Measurements from ENCODE around the gene COL6A2.

DNA sequence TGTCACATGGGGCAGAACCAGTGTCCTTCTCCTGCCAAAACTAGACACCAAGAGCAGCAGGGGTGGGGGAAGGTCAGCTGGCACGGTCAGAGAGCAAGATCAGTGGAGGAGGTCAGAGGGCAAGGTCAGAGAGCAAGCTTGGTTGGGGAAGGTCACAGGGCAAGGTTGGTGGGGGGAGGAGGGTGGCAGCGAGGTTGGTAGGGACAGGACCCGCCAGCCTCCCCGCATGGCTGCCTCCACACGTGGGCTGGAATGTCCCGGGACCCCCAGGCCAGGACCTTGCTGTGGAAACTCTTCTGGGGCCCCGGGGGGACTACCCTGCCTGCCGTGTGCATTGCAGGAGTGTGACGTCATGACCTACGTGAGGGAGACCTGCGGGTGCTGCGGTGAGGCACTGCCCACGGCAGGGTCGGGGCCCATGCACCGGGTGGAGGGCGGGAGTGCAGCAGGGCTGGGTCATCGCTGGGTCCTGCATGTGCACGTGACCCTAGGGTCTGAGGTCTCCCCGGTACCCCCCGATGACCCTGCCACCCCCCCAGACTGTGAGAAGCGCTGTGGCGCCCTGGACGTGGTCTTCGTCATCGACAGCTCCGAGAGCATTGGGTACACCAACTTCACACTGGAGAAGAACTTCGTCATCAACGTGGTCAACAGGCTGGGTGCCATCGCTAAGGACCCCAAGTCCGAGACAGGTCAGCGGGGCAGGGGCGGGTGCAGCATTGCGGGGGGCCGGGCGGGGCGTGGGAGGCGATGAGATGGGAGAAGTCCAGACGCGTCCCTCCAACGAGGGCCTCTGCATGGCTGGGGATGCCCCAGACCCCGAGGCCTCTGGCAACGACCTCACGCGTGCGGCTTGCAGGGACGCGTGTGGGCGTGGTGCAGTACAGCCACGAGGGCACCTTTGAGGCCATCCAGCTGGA is 27.3 kb downstream of the COL6A2 start:
- TF ChIP-seq, protein P1, sequence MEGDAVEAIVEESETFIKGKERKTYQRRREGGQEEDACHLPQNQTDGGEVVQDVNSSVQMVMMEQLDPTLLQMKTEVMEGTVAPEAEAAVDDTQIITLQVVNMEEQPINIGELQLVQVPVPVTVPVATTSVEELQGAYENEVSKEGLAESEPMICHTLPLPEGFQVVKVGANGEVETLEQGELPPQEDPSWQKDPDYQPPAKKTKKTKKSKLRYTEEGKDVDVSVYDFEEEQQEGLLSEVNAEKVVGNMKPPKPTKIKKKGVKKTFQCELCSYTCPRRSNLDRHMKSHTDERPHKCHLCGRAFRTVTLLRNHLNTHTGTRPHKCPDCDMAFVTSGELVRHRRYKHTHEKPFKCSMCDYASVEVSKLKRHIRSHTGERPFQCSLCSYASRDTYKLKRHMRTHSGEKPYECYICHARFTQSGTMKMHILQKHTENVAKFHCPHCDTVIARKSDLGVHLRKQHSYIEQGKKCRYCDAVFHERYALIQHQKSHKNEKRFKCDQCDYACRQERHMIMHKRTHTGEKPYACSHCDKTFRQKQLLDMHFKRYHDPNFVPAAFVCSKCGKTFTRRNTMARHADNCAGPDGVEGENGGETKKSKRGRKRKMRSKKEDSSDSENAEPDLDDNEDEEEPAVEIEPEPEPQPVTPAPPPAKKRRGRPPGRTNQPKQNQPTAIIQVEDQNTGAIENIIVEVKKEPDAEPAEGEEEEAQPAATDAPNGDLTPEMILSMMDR (IDR thresholded peaks at IDR 0.05 in 2 of 3, conservative IDR thresholded peaks at IDR 0.05 in 1 of 3; ENCODE audit: control insufficient read depth in 2 of 3, extremely low read depth in 1 of 3, insufficient read depth in 1 of 3, low read depth in 3 of 3, low read length in 3 of 3), result no peak
- TF ChIP-seq, protein P2, sequence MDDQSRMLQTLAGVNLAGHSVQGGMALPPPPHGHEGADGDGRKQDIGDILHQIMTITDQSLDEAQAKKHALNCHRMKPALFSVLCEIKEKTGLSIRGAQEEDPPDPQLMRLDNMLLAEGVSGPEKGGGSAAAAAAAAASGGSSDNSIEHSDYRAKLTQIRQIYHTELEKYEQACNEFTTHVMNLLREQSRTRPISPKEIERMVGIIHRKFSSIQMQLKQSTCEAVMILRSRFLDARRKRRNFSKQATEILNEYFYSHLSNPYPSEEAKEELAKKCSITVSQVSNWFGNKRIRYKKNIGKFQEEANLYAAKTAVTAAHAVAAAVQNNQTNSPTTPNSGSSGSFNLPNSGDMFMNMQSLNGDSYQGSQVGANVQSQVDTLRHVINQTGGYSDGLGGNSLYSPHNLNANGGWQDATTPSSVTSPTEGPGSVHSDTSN (IDR thresholded peaks at IDR 0.05; ENCODE audit: insufficient replicate concordance, low read depth, low read length), result no peak
- TF ChIP-seq MXI1 (IDR thresholded peaks at IDR 0.05; ENCODE audit: low read depth, low read length) (no peak), CHD1 (IDR thresholded peaks at IDR 0.05; ENCODE audit: low read depth, low read length) (no peak), SPI1 (IDR thresholded peaks at IDR 0.05; ENCODE audit: borderline replicate concordance, insufficient read depth, low read depth, low read length) (no peak), ZNF384 (IDR thresholded peaks at IDR 0.05; ENCODE audit: borderline replicate concordance, low read depth, low read length) (no peak), SP1 (IDR thresholded peaks at IDR 0.05; ENCODE audit: low read depth, low read length) (no peak), CREM (IDR thresholded peaks at IDR 0.05; ENCODE audit: low read depth) (no peak)
- TF ChIP-seq, protein P3, sequence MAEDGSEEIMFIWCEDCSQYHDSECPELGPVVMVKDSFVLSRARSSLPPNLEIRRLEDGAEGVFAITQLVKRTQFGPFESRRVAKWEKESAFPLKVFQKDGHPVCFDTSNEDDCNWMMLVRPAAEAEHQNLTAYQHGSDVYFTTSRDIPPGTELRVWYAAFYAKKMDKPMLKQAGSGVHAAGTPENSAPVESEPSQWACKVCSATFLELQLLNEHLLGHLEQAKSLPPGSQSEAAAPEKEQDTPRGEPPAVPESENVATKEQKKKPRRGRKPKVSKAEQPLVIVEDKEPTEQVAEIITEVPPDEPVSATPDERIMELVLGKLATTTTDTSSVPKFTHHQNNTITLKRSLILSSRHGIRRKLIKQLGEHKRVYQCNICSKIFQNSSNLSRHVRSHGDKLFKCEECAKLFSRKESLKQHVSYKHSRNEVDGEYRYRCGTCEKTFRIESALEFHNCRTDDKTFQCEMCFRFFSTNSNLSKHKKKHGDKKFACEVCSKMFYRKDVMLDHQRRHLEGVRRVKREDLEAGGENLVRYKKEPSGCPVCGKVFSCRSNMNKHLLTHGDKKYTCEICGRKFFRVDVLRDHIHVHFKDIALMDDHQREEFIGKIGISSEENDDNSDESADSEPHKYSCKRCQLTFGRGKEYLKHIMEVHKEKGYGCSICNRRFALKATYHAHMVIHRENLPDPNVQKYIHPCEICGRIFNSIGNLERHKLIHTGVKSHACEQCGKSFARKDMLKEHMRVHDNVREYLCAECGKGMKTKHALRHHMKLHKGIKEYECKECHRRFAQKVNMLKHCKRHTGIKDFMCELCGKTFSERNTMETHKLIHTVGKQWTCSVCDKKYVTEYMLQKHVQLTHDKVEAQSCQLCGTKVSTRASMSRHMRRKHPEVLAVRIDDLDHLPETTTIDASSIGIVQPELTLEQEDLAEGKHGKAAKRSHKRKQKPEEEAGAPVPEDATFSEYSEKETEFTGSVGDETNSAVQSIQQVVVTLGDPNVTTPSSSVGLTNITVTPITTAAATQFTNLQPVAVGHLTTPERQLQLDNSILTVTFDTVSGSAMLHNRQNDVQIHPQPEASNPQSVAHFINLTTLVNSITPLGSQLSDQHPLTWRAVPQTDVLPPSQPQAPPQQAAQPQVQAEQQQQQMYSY (CRISPR knock-in tag; IDR thresholded peaks at IDR 0.05), result no peak
- TF ChIP-seq, protein P4, sequence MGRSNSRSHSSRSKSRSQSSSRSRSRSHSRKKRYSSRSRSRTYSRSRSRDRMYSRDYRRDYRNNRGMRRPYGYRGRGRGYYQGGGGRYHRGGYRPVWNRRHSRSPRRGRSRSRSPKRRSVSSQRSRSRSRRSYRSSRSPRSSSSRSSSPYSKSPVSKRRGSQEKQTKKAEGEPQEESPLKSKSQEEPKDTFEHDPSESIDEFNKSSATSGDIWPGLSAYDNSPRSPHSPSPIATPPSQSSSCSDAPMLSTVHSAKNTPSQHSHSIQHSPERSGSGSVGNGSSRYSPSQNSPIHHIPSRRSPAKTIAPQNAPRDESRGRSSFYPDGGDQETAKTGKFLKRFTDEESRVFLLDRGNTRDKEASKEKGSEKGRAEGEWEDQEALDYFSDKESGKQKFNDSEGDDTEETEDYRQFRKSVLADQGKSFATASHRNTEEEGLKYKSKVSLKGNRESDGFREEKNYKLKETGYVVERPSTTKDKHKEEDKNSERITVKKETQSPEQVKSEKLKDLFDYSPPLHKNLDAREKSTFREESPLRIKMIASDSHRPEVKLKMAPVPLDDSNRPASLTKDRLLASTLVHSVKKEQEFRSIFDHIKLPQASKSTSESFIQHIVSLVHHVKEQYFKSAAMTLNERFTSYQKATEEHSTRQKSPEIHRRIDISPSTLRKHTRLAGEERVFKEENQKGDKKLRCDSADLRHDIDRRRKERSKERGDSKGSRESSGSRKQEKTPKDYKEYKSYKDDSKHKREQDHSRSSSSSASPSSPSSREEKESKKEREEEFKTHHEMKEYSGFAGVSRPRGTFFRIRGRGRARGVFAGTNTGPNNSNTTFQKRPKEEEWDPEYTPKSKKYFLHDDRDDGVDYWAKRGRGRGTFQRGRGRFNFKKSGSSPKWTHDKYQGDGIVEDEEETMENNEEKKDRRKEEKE (IDR thresholded peaks at IDR 0.05), result no peak
- TF ChIP-seq, protein P5, sequence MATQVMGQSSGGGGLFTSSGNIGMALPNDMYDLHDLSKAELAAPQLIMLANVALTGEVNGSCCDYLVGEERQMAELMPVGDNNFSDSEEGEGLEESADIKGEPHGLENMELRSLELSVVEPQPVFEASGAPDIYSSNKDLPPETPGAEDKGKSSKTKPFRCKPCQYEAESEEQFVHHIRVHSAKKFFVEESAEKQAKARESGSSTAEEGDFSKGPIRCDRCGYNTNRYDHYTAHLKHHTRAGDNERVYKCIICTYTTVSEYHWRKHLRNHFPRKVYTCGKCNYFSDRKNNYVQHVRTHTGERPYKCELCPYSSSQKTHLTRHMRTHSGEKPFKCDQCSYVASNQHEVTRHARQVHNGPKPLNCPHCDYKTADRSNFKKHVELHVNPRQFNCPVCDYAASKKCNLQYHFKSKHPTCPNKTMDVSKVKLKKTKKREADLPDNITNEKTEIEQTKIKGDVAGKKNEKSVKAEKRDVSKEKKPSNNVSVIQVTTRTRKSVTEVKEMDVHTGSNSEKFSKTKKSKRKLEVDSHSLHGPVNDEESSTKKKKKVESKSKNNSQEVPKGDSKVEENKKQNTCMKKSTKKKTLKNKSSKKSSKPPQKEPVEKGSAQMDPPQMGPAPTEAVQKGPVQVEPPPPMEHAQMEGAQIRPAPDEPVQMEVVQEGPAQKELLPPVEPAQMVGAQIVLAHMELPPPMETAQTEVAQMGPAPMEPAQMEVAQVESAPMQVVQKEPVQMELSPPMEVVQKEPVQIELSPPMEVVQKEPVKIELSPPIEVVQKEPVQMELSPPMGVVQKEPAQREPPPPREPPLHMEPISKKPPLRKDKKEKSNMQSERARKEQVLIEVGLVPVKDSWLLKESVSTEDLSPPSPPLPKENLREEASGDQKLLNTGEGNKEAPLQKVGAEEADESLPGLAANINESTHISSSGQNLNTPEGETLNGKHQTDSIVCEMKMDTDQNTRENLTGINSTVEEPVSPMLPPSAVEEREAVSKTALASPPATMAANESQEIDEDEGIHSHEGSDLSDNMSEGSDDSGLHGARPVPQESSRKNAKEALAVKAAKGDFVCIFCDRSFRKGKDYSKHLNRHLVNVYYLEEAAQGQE (IDR thresholded peaks at IDR 0.05; ENCODE audit: low read depth, low read length), result no peak
- TF ChIP-seq, protein P6, sequence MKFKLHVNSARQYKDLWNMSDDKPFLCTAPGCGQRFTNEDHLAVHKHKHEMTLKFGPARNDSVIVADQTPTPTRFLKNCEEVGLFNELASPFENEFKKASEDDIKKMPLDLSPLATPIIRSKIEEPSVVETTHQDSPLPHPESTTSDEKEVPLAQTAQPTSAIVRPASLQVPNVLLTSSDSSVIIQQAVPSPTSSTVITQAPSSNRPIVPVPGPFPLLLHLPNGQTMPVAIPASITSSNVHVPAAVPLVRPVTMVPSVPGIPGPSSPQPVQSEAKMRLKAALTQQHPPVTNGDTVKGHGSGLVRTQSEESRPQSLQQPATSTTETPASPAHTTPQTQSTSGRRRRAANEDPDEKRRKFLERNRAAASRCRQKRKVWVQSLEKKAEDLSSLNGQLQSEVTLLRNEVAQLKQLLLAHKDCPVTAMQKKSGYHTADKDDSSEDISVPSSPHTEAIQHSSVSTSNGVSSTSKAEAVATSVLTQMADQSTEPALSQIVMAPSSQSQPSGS (IDR thresholded peaks at IDR 0.05; ENCODE audit: low read length), result no peak
